Activated naive CD4-positive, alpha-beta T cell treated with anti-CD3 and anti-CD28 coated beads for 36 hours (primary cell): ENCODE data around the gene CDK6. TPM values are rescaled to one million over a fixed set of nuclear protein-coding genes. Genes with fewer than 3 reads are reported as not detected.

ENCODE experiments used
- CTCF ChIA-PET: fragments of 350-600 bp; sonication (Branson Sonifier 250); formaldehyde crosslinking; loops from one replicate; lab custom pipeline; 2021; ENCODE audit warnings: antibody characterized with exemption; lab: Charles Lee
- DNase-seq: peaks from one replicate; pipeline ENCODE4 v3.0.0-alpha.2; 2020
- H3K27ac Mint-ChIP-seq: one replicate; pipeline ENCODE4 v1.8.0; 2021; ENCODE audit warnings: mild to moderate bottlenecking, mixed read lengths
- H3K27me3 Mint-ChIP-seq: one replicate; pipeline ENCODE4 v1.8.0; 2021; ENCODE audit warnings: low read depth, mixed read lengths
- H3K36me3 Mint-ChIP-seq: one replicate; pipeline ENCODE4 v1.8.0; 2021; ENCODE audit warnings: low read depth, mixed read lengths
- H3K4me1 Mint-ChIP-seq: one replicate; pipeline ENCODE4 v1.8.0; 2021; ENCODE audit warnings: low read depth, mixed read lengths
- H3K4me3 Mint-ChIP-seq: one replicate; pipeline ENCODE4 v1.8.0; 2021; ENCODE audit warnings: mild to moderate bottlenecking, moderate library complexity, mixed read lengths
- H3K9me3 Mint-ChIP-seq: one replicate; pipeline ENCODE4 v1.8.0; 2021; ENCODE audit warnings: mixed read lengths
- intact Hi-C: fragments of 100-400 bp; cut with micrococcal nuclease; formaldehyde crosslinking; loops from one replicate; pipeline ENCODE4 v1.15.1; 2023
- total RNA-seq, 2 experiments: library from RNA; stranded (reverse); gene quantifications; one replicate each; pipeline ENCODE4 v1.2.3, GENCODE V29; 2021

The CDK6 gene
- total RNA-seq, 2 experiments from 2014 or later: 99.4 to 101 TPM

DNA sequence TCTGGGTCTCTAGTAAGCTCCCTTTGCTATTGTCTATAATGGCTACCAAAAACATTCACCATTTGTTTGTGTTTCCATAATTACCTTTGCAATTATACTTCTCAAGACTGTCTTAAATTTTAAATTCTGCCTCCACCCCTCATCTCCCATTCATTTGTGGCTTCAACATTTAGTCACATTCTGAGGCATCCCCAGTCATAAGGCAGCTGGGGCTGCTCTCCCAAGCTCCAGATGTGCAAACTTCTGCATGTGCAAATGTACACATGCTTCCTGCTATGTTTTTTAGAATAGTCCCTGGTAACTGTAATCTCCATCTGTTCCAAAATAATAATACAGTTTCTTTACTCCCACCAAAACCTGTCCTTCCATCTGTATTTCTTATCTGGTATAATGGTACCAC is 97.3 kb downstream of the CDK6 start:
- no peak for DNase-seq
- Mint-ChIP-seq H3K9me3 (peaks cover 3% of the 10 kb centered on the region), H3K4me3 (no peak overlapping the region), H3K36me3 (peaks cover 47% of the 10 kb centered on the region), H3K27me3 (no peaks in the 10 kb centered on the region), H3K27ac (no peak overlapping the region), H3K4me1 (peaks cover 63% of the 10 kb centered on the region)
- intact Hi-C loops: no loop called here
- CTCF ChIA-PET: interaction anchor here (0.6 kb wide), 2 partner anchors 22 to 320 kb away, joined by 3 to 4 read pairs; no protein-coding TSS in a partner anchor

DNA sequence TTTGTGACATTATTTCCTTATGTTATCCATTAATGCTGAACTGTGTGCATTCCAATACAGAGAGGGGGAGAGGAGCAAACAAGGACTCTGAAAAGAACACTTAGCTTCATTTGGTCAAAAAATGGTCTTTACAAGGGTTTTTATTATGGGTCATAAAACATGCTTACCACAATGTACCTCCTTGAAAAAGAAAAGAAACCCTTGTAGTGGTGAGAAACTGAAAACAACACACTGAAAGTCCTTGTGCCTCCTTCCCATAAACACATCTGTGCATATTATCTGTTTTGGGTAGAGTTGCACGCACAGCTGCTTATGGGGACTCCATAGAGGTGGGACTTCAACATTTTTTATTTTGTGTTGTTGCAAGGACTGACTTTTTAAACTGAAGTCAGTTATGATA is 98.7 kb downstream of the CDK6 start:
- Mint-ChIP-seq H3K27me3 (no peaks in the 10 kb centered on the region), H3K4me3 (no peak overlapping the region), H3K36me3 (peaks cover 40% of the 10 kb centered on the region), H3K27ac (peak overlapping the region; percentile 78), H3K9me3 (peaks cover 3% of the 10 kb centered on the region), H3K4me1 (peaks cover 57% of the 10 kb centered on the region)
- CTCF ChIA-PET: interaction anchor here (0.7 to 0.8 kb wide), 2 partner anchors 147 to 1372 kb away, joined by 3 to 4 read pairs; no protein-coding TSS in a partner anchor
- no peak for DNase-seq
- intact Hi-C loops: no loop called here

DNA sequence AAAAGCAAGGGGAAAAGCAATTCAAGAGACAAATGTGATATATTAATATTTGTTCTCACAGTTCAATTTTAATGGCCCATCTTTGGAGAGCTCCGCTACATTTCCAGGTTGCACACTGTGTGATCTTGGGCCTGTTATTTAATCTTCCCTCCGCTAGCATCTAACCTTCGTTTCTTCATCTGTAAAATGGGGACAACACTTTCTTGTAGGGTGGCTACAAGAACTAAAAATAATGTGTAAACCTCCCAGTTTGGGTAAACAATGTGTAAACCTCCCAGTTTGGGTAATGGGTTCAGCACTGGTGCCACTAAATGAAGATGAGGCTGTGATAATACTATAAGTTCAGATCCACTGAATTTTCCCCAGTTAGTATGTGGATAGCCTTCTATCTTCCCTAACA is 99.5 kb downstream of the CDK6 start:
- Mint-ChIP-seq H3K27ac (no peak overlapping the region), H3K9me3 (peaks cover 3% of the 10 kb centered on the region), H3K27me3 (no peaks in the 10 kb centered on the region), H3K4me1 (peaks cover 62% of the 10 kb centered on the region), H3K36me3 (peaks cover 47% of the 10 kb centered on the region), H3K4me3 (no peak overlapping the region)
- DNase-seq: no peak
- CTCF ChIA-PET: interaction anchor here (0.8 kb wide), 1 partner anchor 146 kb away, joined by 3 read pairs; no protein-coding TSS in a partner anchor
- intact Hi-C loops: no loop called here

DNA sequence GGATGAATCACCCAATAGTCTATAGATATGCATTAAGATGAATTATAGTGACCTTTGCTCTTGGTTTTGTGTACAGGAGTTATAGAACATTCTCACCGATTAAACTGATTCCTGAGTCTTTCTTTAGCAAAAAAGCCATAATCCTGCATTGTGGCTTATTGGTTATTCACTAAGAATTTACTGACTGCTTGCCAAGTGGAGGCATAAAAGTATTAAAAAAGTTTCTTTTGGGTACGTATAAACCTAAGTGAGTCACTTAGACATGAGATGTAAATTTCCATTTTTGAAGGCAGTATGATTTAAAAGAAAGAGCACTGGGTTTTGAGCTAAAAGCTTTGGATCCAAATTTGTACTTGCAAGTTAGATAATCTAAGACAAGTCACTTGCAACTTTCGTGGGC is 100.7 kb downstream of the CDK6 start:
- intact Hi-C loops: no loop called here
- Mint-ChIP-seq H3K4me1 (peaks cover 70% of the 10 kb centered on the region), H3K36me3 (peaks cover 48% of the 10 kb centered on the region), H3K27me3 (no peaks in the 10 kb centered on the region), H3K9me3 (peaks cover 3% of the 10 kb centered on the region), H3K27ac (no peak overlapping the region), H3K4me3 (no peak overlapping the region)
- CTCF ChIA-PET: interaction anchor here (1.0 kb wide), 1 partner anchor 87 kb away, joined by 3 read pairs; no protein-coding TSS in a partner anchor
- no peak for DNase-seq

DNA sequence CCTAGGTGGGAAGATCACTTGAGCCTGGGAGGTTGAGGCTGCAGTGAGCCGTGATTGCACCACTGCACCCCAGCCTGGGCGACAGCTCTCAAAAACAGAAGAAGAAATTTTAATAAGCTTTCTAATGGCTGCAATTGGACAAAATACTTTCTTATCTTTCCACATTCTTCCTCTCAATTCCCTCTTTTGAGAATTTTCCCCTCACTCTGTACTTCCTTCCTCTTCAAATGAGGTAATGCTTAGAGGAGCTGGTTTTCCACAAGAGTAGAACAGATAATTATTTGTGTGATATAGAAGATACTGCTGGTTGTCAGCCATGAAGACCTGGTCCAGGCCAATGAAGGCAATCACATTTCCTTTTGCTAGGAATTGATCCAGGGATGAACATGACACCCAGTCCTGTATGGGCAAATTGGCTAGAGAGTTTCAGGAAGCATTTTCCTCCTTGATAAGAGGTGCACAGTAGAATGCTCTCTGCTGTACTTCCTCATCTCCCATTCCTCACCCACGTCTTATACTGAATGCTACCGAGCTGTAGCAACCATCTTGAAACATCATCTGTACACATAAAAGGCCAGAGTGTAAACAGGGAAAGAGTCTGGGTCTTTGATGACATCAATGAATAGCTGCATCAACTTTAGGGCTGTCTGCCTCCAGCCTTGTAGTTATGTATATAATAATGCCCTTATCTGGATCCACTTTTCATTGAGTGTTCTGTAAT is 103.9 kb downstream of the CDK6 start:
- H3K4me3 Mint-ChIP-seq: no peak overlapping the region
- H3K4me1 Mint-ChIP-seq: peaks cover 68% of the 10 kb centered on the region
- no peaks in the 10 kb centered on the region for H3K9me3 Mint-ChIP-seq
- DNase-seq: no peak
- intact Hi-C loops: no loop called here
- CTCF ChIA-PET: interaction anchor here (1.1 kb wide), 1 partner anchor 11 kb away, joined by 4 read pairs; no protein-coding TSS in a partner anchor
- H3K36me3 Mint-ChIP-seq: peaks cover 35% of the 10 kb centered on the region
- peak overlapping the region; percentile 95 for H3K27ac Mint-ChIP-seq
- H3K27me3 Mint-ChIP-seq: no peaks in the 10 kb centered on the region

DNA sequence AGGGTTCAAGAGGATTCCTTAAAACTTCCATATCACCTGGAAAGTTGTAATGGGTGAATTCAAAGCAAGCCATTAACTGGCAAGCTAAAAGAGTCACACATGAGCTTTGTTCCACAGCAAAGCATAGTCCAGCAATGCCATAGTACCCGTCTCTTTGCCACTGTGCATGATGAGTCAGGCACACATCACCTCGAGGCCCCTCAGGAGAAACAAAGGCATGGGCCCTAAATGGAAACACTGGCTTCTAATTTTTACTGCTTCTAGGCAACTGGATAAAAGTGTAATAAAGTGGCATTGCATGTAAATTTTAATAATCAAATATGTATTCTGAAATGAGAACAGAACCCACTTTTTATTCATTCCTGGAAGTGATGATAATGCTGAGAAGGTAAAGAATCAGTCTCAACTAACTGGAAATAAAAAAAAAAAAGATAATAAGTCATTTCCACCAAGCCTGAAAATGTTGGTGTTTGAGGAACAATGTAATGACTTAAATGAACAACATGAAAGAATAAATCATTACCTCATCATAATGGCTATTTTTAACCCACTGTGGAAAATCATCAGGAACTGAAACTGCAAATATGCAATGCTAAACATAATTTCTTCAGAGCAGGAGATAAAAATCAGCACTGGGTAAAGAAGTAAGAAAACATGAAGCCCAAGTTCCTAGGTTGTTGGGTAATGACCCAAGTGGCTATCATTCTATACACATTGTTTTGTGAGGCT is 104.9 kb downstream of the CDK6 start:
- CTCF ChIA-PET: no interaction called here
- peak overlapping the region; percentile 9 for H3K4me3 Mint-ChIP-seq
- peak overlapping the region; percentile 95 for H3K27ac Mint-ChIP-seq
- H3K36me3 Mint-ChIP-seq: peaks cover 32% of the 10 kb centered on the region
- intact Hi-C loops: loop anchor here (1.0 kb wide), 11 partner anchors 13 to 173 kb away; no protein-coding TSS in a partner anchor
- H3K27me3 Mint-ChIP-seq: no peaks in the 10 kb centered on the region
- H3K4me1 Mint-ChIP-seq: peaks cover 64% of the 10 kb centered on the region
- no peaks in the 10 kb centered on the region for H3K9me3 Mint-ChIP-seq
- peak; percentile 66 for DNase-seq

DNA sequence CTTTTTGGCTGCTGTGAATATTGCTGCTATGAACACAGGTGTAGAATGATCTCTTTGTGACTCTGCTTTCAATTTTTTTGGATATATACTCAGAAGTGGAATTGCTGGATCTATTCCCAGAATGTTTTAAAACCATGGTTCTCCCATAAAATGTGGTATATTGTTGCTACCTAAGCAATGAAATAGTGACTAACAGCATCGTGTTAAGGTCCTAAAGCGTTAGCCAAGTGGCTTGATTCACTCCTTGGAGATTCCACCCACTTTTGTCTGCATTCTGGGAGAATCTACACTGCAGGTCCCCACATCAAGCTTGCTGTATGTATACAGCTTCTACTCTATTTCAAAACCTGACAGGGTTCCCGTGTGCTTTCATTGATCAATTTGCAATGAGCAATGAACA is 105.6 kb downstream of the CDK6 start:
- no peak for DNase-seq
- H3K9me3 Mint-ChIP-seq: no peaks in the 10 kb centered on the region
- peaks cover 31% of the 10 kb centered on the region for H3K36me3 Mint-ChIP-seq
- CTCF ChIA-PET: no interaction called here
- no peaks in the 10 kb centered on the region for H3K27me3 Mint-ChIP-seq
- intact Hi-C loops: loop anchor here (1.0 kb wide), 11 partner anchors 13 to 173 kb away; no protein-coding TSS in a partner anchor
- no peak overlapping the region for H3K4me3 Mint-ChIP-seq
- peak overlapping the region; percentile 95 for H3K27ac Mint-ChIP-seq
- H3K4me1 Mint-ChIP-seq: peaks cover 60% of the 10 kb centered on the region

DNA sequence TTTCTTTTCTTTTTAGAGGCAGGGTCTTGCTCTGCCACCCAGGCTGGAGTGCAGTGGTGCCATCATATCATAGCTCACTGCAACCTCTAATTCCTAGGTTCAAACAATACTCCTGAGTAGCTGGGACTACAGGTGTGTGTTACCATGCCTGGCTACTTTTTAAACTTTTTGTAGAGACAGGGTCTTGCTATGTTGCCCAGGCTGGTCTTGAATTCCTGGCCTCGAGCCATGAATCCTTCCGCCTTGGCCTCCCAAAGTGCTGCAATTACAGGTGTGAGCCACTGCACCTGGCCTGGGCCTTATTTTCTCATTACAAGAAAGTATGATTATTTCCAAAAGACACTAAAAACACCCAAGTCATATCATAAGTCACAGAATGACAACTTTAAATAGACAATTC is 106.6 kb downstream of the CDK6 start:
- Mint-ChIP-seq H3K4me1 (peaks cover 64% of the 10 kb centered on the region), H3K9me3 (no peaks in the 10 kb centered on the region), H3K27ac (peak overlapping the region; percentile 95), H3K36me3 (peaks cover 38% of the 10 kb centered on the region), H3K4me3 (no peak overlapping the region), H3K27me3 (no peaks in the 10 kb centered on the region)
- peak; percentile 56 for DNase-seq
- intact Hi-C loops: no loop called here
- CTCF ChIA-PET: interaction anchor here (1.1 to 1.2 kb wide), 2 partner anchors 11 to 103 kb away, joined by 5 read pairs; no protein-coding TSS in a partner anchor

DNA sequence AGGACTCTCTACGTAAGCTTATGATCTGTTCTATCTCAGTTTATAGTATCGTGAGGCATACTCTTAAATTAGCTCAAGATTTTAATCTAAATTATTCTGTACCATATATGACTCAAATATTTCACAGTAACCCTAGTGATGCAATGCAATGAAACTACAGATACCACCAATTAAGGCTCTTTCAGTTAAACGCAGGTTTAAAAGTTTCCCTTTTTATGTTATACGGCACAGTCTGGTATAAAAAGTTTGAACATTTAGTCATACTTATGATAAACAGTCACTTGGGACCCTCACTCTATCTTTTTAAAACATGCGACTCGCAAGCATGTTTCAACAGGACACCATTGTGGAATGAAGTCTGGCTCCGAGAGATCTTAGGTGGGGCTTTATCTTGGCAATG is 107.2 kb downstream of the CDK6 start:
- no peaks in the 10 kb centered on the region for H3K9me3 Mint-ChIP-seq
- H3K4me1 Mint-ChIP-seq: peaks cover 63% of the 10 kb centered on the region
- DNase-seq: no peak
- CTCF ChIA-PET: interaction anchor here (1.1 to 1.6 kb wide), 4 partner anchors 11 to 104 kb away, joined by 3 to 6 read pairs (median 5); no protein-coding TSS in a partner anchor
- peaks cover 38% of the 10 kb centered on the region for H3K36me3 Mint-ChIP-seq
- H3K27ac Mint-ChIP-seq: peak overlapping the region; percentile 95
- H3K27me3 Mint-ChIP-seq: no peaks in the 10 kb centered on the region
- intact Hi-C loops: no loop called here
- no peak overlapping the region for H3K4me3 Mint-ChIP-seq

DNA sequence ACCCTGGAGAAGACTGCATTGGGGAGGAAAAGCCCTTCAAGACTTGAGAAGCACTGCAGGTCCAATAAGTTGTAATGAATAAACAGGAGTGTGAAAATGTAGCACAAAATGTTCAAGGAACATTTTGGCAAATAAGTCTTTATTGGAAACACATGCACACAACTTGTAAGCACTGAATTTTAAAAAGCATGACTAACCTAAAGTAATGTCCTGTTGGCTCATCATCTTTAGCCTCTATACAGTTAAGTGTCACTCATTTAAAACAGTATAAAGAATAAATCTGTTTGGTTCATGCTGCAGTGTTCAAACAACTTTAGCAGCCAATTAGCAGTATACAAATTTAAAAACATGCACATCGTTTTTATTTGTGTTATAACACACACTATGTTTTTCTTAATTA is 108.6 kb downstream of the CDK6 start:
- H3K4me1 Mint-ChIP-seq: peaks cover 69% of the 10 kb centered on the region
- CTCF ChIA-PET: interaction anchor here (0.9 to 1.6 kb wide), 4 partner anchors 18 to 93 kb away, joined by 3 to 6 read pairs (median 4); no protein-coding TSS in a partner anchor
- intact Hi-C loops: no loop called here
- H3K36me3 Mint-ChIP-seq: peaks cover 44% of the 10 kb centered on the region
- no peak overlapping the region for H3K4me3 Mint-ChIP-seq
- H3K27me3 Mint-ChIP-seq: no peaks in the 10 kb centered on the region
- DNase-seq: no peak
- H3K9me3 Mint-ChIP-seq: no peaks in the 10 kb centered on the region
- H3K27ac Mint-ChIP-seq: peak overlapping the region; percentile 53

DNA sequence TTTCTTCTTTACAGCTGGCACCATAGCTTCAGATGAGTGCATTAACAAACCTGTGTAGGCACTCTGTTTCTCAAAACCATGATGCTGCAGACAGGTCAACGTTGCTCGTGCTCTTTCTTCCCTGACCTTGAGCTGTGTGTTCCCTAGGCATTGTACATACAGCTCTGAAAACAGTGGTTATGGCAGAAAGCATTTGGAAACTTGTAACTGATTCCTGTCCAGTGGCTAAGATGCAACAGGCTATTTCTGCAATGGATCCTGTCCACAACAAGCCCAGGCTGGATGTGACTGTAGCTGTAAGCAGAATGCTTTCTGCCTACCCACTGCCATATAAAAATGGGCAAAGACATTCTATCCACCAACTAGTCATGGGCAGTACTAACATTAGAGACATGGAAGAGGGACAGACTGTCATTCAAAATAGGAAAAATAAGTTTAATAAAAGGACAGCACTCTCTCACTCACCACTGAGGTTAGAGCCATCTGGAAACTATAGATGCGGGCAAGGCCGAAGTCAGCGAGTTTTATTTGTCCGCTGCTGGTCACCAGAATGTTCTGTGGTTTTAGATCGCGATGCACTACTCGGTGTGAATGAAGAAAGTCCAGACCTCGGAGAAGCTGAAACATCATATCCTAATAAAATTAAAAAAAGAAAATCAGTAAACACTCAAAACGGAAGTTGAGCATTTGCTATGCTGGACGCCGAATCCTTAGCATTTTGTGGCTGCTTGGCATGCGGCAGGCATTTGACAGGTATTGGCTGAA is 111.0 kb downstream of the CDK6 start:
- DNase-seq: no peak
- H3K27ac Mint-ChIP-seq: no peak overlapping the region
- H3K27me3 Mint-ChIP-seq: no peaks in the 10 kb centered on the region
- H3K9me3 Mint-ChIP-seq: no peaks in the 10 kb centered on the region
- CTCF ChIA-PET: interaction anchor here (0.8 to 1.4 kb wide), 3 partner anchors 15 to 83 kb away, joined by 3 to 4 read pairs (median 3); no protein-coding TSS in a partner anchor
- intact Hi-C loops: no loop called here
- H3K4me1 Mint-ChIP-seq: peaks cover 63% of the 10 kb centered on the region
- H3K36me3 Mint-ChIP-seq: peaks cover 48% of the 10 kb centered on the region
- no peak overlapping the region for H3K4me3 Mint-ChIP-seq
